Activated T-cell treated with anti-CD3 and anti-CD28 coated beads, Interleukin-2, amount 50 U/mL, for 72 hours (primary cell): Measurements from ENCODE around the gene ZNF318. TPM values are rescaled to one million over a fixed set of nuclear protein-coding genes. Genes with fewer than 3 reads are reported as not detected.
"Not testable (repeated sequence)": the region's sequence is repeated elsewhere in the genome, so short reads cannot be mapped to it uniquely, and the experiment has no call there.

Source experiments
- ATAC-seq, 2 donors: fragments of 150-1000 bp; cut with Tn5 transposase; replicated peaks in 1 of 2; 2 replicates each; pipeline ENCODE4 v1.10.0; 2021; ENCODE audit warnings: moderate library complexity in 2 of 2, mild to moderate bottlenecking in 1 of 2
- DNase-seq, 2 donors: peaks; one replicate each; pipeline ENCODE4 v3.0.0; 2021 to 2022; ENCODE audit warnings: mixed read lengths in 1 of 2
- H3K27ac Mint-ChIP-seq: one replicate; pipeline ENCODE4 v1.8.0; 2022; ENCODE audit warnings: mild to moderate bottlenecking, moderate library complexity, mixed read lengths
- H3K27me3 Mint-ChIP-seq: one replicate; pipeline ENCODE4 v1.8.0; 2022; ENCODE audit warnings: low read depth, mixed read lengths
- H3K36me3 Mint-ChIP-seq, 2 donors: one replicate each; pipeline ENCODE4 v1.8.0; 2022; ENCODE audit warnings: mixed read lengths in 2 of 2, mild to moderate bottlenecking in 1 of 2; ENCODE audit not compliant: insufficient read depth in 2 of 2
- H3K4me1 Mint-ChIP-seq: one replicate; pipeline ENCODE4 v1.8.0; 2022; ENCODE audit warnings: low read depth, mixed read lengths
- H3K4me3 Mint-ChIP-seq, 2 donors: one replicate each; pipeline ENCODE4 v1.8.0; 2022; ENCODE audit warnings: mild to moderate bottlenecking in 2 of 2, mixed read lengths in 2 of 2, moderate library complexity in 2 of 2
- H3K9me3 Mint-ChIP-seq, 2 donors: one replicate each; pipeline ENCODE4 v1.8.0; 2022; ENCODE audit warnings: mixed read lengths in 2 of 2
- total RNA-seq, 2 donors: library from RNA; stranded (reverse); gene quantifications; one replicate each; pipeline ENCODE4 v1.2.3, GENCODE V29; 2022

Gene ZNF318
- total RNA-seq, 2 donors from 2014 or later, result 14.4 to 14.5 TPM

DNA sequence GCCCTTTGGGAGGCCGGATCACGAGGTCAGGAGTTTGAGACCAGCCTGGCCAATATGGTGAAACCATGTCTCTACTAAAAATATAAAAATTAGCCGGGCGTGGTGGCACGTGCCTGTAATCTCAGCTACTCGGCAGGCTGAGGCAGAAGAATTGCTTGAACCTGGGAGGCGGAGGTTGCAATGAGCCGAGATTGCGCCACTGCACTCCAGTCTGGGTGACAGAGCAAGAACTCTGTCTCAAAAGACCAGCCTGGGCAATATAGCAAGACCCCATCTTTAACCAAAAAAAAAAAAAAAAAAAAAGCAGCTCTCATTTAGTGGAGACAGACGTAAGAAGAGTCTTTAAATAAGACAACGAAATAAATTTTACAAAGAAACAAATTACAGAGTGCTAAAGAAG is 23.2 kb downstream of the ZNF318 start:
- not testable (repeated sequence) for H3K9me3 Mint-ChIP-seq, H3K27ac Mint-ChIP-seq, ATAC-seq, H3K4me3 Mint-ChIP-seq, H3K27me3 Mint-ChIP-seq, H3K36me3 Mint-ChIP-seq, DNase-seq, H3K4me1 Mint-ChIP-seq

- ATAC-seq (no peak), DNase-seq (no peak)
- H3K9me3 Mint-ChIP-seq, result no peaks in the 10 kb centered on the region
- peaks cover 4 to 12% of the 10 kb centered on the region in 2 donors for H3K36me3 Mint-ChIP-seq
- no peaks in the 10 kb centered on the region for H3K27me3 Mint-ChIP-seq
- H3K27ac Mint-ChIP-seq, result no peak overlapping the region
- H3K4me3 Mint-ChIP-seq, result no peak overlapping the region
- H3K4me1 Mint-ChIP-seq, result peaks cover 9% of the 10 kb centered on the region
Observed at GRCh38 chr6:43339168-43339567, 30.3 kb downstream of the ZNF318 start.

DNA sequence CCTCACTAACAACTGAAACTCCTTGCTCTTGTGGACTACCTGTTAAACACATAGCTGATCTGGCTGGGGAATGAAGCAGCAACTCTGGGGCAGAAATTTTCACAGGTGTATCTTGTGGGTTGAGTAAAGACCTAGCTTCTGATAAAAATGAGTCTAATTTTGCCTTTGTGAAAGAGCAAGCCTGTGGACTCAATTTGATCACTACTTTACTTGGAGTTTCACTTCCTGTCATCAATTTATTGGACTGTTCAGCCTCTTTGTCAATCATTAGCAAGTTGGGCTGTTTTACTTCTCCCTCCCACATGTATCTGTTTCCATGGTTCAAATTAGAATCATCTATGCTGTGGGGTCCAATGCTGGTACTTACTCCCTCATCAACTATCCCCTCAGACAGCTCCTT is 31.2 kb downstream of the ZNF318 start:
- peaks cover 4 to 12% of the 10 kb centered on the region in 2 donors for H3K36me3 Mint-ChIP-seq
- H3K27ac Mint-ChIP-seq, result peak overlapping the region; percentile 43
- no peaks in the 10 kb centered on the region for H3K27me3 Mint-ChIP-seq
- no peak for DNase-seq
- no peaks in the 10 kb centered on the region for H3K9me3 Mint-ChIP-seq
- peaks cover 9% of the 10 kb centered on the region for H3K4me1 Mint-ChIP-seq
- ATAC-seq, result no peak
- H3K4me3 Mint-ChIP-seq, result no peak overlapping the region

DNA sequence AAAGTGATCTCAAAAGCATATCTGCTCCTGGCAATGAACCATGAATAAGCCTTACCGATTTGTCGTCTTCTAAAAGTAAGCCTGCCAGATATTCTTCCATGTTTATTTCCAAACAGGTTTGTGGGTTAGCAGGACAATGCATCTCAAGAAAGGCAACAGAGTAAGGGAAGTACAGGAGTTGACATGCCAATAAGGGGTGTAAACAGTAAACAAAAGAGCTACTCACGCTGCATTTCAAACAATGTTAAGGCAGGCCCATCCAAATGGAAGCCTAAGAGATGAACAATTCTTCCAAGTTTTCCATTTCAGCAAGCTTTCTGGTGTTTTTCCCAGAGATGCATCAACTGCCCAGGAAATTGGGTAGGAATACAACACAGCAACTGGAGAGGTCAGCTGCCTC is 33.1 kb downstream of the ZNF318 start:
- DNase-seq, result no peak
- ATAC-seq, result no peak
- H3K4me3 Mint-ChIP-seq, result no peak overlapping the region
- H3K27me3 Mint-ChIP-seq, result no peaks in the 10 kb centered on the region
- H3K36me3 Mint-ChIP-seq, result peaks cover 4 to 10% of the 10 kb centered on the region in 2 donors
- no peak overlapping the region for H3K27ac Mint-ChIP-seq
- no peaks in the 10 kb centered on the region for H3K9me3 Mint-ChIP-seq
- peaks cover 16% of the 10 kb centered on the region for H3K4me1 Mint-ChIP-seq

DNA sequence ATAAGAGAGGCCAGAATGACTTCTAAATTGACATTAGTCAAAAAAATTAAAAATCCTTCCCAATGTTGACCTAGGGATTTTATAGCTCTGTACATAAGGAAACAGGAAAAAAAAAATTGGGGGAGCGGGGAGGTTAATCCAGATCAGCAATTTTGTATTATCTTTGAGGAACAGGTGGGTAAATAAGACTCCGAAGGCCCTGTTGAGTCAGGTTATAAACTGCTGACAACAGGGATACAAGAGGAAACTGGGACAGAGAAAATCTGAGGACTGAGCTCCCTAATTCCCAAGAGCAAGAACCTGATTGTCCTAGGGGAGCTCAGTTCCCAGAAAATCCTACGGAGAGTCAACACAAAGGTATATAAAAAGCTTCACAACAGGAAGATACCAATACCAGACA is 34.0 kb downstream of the ZNF318 start:
- Mint-ChIP-seq H3K27me3 (no peaks in the 10 kb centered on the region), H3K4me3 (no peak overlapping the region), H3K9me3 (no peaks in the 10 kb centered on the region), H3K4me1 (peaks cover 21% of the 10 kb centered on the region), H3K27ac (no peak overlapping the region), H3K36me3 (peaks cover 4 to 8% of the 10 kb centered on the region in 2 donors)
- DNase-seq, result no peak
- ATAC-seq, result no peak

DNA sequence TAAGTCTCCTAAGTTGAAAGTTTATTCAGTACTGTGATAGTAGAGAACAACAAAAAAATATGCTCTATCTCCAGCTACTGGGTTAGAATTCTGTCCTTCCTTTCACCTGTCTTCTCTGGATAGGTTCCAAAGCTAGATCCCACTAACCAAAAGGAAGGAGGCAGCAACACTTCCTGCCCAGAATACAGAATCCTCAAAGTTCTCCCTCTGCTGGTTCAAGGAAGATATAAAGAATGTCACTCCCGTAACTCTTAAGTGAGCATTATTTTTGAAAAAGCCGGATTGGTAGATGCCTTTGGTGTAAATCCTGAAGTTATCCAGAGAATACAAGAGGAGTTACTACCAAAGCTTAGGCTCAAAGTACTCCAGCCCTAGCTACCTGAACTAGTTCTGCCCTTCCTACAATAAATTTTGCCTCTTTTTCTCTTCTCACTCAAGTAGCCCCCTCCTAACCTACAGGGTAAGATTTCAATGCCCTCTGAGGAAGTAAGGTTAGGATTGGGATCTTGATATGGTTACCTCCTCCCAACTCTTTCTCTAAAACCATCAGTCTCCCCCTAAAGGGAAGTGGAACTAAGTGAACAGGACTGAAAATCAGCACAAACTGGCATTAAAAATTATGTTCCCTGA is 34.9 kb downstream of the ZNF318 start:
- H3K4me1 Mint-ChIP-seq, result peaks cover 21% of the 10 kb centered on the region
- H3K4me3 Mint-ChIP-seq, result no peak overlapping the region
- no peaks in the 10 kb centered on the region for H3K27me3 Mint-ChIP-seq
- DNase-seq, result no peak
- H3K9me3 Mint-ChIP-seq, result no peaks in the 10 kb centered on the region
- ATAC-seq, result no peak
- H3K27ac Mint-ChIP-seq, result peak overlapping the region; percentile 36
- peaks cover 2 to 3% of the 10 kb centered on the region in 2 donors for H3K36me3 Mint-ChIP-seq

GRCh38 chr6:43331891-43332290 is 37.6 kb downstream of the ZNF318 start:
- Mint-ChIP-seq H3K27me3 (no peaks in the 10 kb centered on the region), H3K4me3 (peak overlapping the region in 1 of 2 donors; percentile 7), H3K9me3 (no peaks in the 10 kb centered on the region), H3K36me3 (no peaks in the 10 kb centered on the region), H3K4me1 (peaks cover 12% of the 10 kb centered on the region), H3K27ac (peak overlapping the region; percentile 59)
- ATAC-seq, result no peak
- DNase-seq, result no peak

DNA sequence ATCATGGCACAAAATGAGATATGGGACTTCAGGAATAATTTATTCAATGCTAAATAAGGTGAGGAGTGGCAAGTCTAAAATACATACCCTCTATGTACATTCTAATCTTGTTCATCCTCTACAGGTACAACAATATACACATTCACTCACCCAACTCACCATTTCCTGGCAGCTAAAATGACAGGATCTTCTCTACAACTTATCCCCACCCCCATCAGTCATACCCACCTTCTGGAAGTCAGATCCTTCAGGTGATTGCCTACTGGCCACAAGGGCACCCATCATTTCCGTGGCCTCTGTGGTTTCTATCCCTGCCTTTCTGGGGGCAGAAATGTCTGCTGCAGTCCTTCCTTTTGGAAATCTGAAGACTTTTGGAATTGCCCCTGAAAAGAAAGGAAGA is 38.0 kb downstream of the ZNF318 start:
- H3K27ac Mint-ChIP-seq, result no peak overlapping the region
- H3K4me1 Mint-ChIP-seq, result peaks cover 12% of the 10 kb centered on the region
- no peaks in the 10 kb centered on the region for H3K27me3 Mint-ChIP-seq
- ATAC-seq, result peak in 1 of 2 donors; percentile 35
- DNase-seq, result no peak
- H3K36me3 Mint-ChIP-seq, result no peaks in the 10 kb centered on the region
- no peak overlapping the region for H3K4me3 Mint-ChIP-seq
- H3K9me3 Mint-ChIP-seq, result no peaks in the 10 kb centered on the region

DNA sequence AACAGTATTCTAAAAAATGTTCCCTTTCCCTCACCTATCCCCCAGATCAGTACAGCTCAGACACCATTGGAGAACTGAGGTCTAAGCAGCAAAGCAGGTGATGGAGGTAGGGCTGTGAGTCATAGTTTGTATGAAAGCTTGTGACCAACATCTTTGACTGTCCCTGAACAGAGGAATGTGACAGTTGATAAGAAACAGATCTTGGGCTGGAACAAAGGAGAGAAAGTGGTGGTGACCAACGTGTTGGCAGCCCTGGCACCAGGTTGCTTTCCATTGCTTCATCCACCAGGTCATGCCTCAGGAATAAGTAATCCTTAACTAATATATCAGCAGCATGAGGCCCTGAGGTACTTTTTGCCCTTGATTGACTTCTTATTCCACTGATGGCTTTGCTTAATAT is 40.9 kb downstream of the ZNF318 start:
- Mint-ChIP-seq H3K4me1 (peaks cover 12% of the 10 kb centered on the region), H3K27ac (no peak overlapping the region), H3K36me3 (no peaks in the 10 kb centered on the region), H3K4me3 (no peak overlapping the region), H3K27me3 (no peaks in the 10 kb centered on the region), H3K9me3 (no peaks in the 10 kb centered on the region)
- no peak for DNase-seq
- ATAC-seq, result no peak

GRCh38 chr6:43325876-43326275 is 43.6 kb downstream of the ZNF318 start:
- H3K4me3 Mint-ChIP-seq, result no peak overlapping the region
- DNase-seq (no peak), ATAC-seq (no peak)
- no peaks in the 10 kb centered on the region for H3K27me3 Mint-ChIP-seq
- H3K9me3 Mint-ChIP-seq, result no peaks in the 10 kb centered on the region
- H3K36me3 Mint-ChIP-seq, result no peaks in the 10 kb centered on the region
- H3K27ac Mint-ChIP-seq, result no peak overlapping the region
- no peaks in the 10 kb centered on the region for H3K4me1 Mint-ChIP-seq

DNA sequence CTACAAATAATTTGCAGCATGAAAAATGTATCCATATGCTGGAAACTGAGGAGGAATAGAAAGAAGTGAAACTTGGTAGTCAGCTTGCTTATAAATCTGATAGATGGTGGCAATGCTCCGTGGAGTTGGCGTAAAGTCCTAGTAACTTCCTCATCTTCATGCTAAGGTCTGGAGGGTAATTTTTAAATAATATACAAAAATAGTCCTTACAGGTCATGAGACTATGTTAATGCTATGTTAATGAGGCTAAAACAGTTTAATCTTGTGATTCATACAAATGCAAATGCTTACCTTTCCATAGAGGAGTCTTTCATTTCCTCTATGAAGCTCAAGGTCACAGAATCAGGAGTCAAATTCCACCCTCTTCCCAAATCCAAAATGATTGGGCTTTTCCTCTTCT is 51.4 kb downstream of the ZNF318 start:
- H3K27ac Mint-ChIP-seq, result no peak overlapping the region
- H3K9me3 Mint-ChIP-seq, result no peaks in the 10 kb centered on the region
- ATAC-seq, result no peak
- no peaks in the 10 kb centered on the region for H3K4me1 Mint-ChIP-seq
- H3K27me3 Mint-ChIP-seq, result no peaks in the 10 kb centered on the region
- H3K36me3 Mint-ChIP-seq, result no peaks in the 10 kb centered on the region
- no peak for DNase-seq
- no peak overlapping the region for H3K4me3 Mint-ChIP-seq

DNA sequence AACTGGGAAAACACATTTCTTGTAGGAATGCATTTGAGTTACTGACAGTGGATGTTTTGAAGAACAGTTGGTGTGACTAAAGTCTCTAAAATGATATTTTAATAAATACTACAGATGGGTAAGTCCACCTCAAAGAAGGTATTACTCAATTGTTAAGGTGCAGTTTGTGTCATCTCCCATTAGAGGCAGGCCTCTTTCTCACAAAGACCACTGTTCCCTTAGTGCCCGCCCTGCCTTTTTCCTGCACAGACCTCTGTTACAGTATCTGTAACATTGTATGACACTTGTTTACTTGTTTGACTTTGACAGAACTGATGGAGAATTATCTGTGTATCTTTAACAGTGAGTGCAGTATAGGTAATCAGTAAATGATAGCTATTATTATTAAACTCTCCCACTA is 55.6 kb downstream of the ZNF318 start:
- ATAC-seq, result no peak
- no peak overlapping the region for H3K27ac Mint-ChIP-seq
- no peaks in the 10 kb centered on the region for H3K36me3 Mint-ChIP-seq
- H3K27me3 Mint-ChIP-seq, result peaks cover 8% of the 10 kb centered on the region
- H3K9me3 Mint-ChIP-seq, result no peaks in the 10 kb centered on the region
- H3K4me1 Mint-ChIP-seq, result peaks cover 6% of the 10 kb centered on the region
- H3K4me3 Mint-ChIP-seq, result no peak overlapping the region
- DNase-seq, result no peak

GRCh38 chr6:43311666-43312065 is 57.8 kb downstream of the ZNF318 start:
- DNase-seq, result no peak
- Mint-ChIP-seq H3K27ac (no peak overlapping the region), H3K4me1 (peaks cover 13% of the 10 kb centered on the region), H3K9me3 (no peaks in the 10 kb centered on the region), H3K27me3 (peaks cover 8% of the 10 kb centered on the region), H3K4me3 (no peak overlapping the region), H3K36me3 (no peaks in the 10 kb centered on the region)
- ATAC-seq, result no peak

DNA sequence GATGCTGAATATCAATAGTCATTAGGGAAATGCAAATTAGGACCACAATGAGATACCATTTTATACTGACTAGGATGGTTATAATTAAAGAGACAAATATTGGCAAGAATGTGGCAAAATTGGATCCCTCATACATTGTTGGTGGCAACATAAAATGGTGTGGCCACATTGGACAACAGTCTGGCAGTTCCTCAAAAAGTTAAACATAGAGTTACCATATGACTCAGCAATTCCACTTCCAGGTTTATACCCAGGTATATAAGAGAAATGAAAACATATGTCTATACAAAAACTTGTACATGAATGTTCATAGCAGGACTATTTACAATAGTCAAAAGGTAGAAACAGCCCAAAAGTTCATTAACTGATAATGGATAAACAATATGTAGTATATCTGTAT is 58.8 kb downstream of the ZNF318 start:
- DNase-seq (no peak), ATAC-seq (no peak)
- H3K4me1 Mint-ChIP-seq, result peaks cover 13% of the 10 kb centered on the region
- no peaks in the 10 kb centered on the region for H3K36me3 Mint-ChIP-seq
- H3K27ac Mint-ChIP-seq, result no peak overlapping the region
- peaks cover 8% of the 10 kb centered on the region for H3K27me3 Mint-ChIP-seq
- no peak overlapping the region for H3K4me3 Mint-ChIP-seq
- no peaks in the 10 kb centered on the region for H3K9me3 Mint-ChIP-seq
